HL-60 (cell line): Measurements from ENCODE around the gene TMEM37.

Experiments used
- CTCF ChIP-seq: IDR thresholded peaks from one replicate; pipeline ENCODE4 v1.5.1; 2011; ENCODE audit warnings: low read length, control low read depth, inconsistent platforms; ENCODE audit not compliant: insufficient read depth
- POLR2AphosphoS5 ChIP-seq: IDR thresholded peaks from 2 replicates; pipeline ENCODE4 v1.6.1; 2012; ENCODE audit warnings: low read depth
- REST ChIP-seq: IDR thresholded peaks from 2 replicates; pipeline ENCODE4 v1.6.1; 2012; ENCODE audit warnings: low read depth; ENCODE audit not compliant: insufficient replicate concordance
- SPI1 ChIP-seq: IDR thresholded peaks from 2 replicates; pipeline ENCODE4 v1.6.1; 2012; ENCODE audit warnings: low read depth, mild to moderate bottlenecking, borderline replicate concordance

GRCh38 chr2:119463990-119464389 lies 32.3 kb downstream of the TMEM37 start:
- TF ChIP-seq CTCF, result no peak
- no peak for TF ChIP-seq POLR2AphosphoS5
- TF ChIP-seq REST, result no peak
- no peak for TF ChIP-seq SPI1
